GM12875 (cell line): ENCODE measurements around the gene LRRC55.

ENCODE experiments used
- H3K4me3 ChIP-seq: one replicate; pipeline ENCODE4 v1.5.1; 2011; ENCODE audit warnings: low read depth, low read length, control low read depth
- TF ChIP-seq, protein P1 (sequence below): IDR thresholded peaks from 2 replicates; pipeline ENCODE4 v1.5.1; 2011; ENCODE audit warnings: low read depth, mild to moderate bottlenecking, control low read depth, inconsistent platforms, low read length, moderate library complexity, borderline replicate concordance; ENCODE audit not compliant: insufficient read depth

Gene LRRC55

DNA sequence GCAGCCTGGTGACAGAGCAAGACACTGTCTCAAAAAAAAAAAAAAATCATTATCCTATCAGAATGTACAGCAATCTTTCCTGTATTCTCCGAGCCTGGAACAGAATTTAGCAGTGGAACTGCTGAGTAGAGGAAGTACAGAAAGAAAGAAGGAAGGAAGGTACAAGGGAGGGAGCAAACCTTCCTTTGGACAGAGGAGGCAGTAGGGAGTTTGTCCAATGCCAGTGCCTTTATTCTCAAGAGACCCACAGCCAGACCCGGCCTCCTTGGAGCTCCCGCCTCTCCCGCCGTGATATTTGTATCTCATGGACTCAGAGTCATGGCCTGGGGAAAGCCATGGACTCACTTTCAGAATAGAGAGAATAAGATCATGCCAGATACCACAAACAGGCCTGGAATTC lies 37.7 kb upstream of the LRRC55 start:
- TF ChIP-seq, protein P1, sequence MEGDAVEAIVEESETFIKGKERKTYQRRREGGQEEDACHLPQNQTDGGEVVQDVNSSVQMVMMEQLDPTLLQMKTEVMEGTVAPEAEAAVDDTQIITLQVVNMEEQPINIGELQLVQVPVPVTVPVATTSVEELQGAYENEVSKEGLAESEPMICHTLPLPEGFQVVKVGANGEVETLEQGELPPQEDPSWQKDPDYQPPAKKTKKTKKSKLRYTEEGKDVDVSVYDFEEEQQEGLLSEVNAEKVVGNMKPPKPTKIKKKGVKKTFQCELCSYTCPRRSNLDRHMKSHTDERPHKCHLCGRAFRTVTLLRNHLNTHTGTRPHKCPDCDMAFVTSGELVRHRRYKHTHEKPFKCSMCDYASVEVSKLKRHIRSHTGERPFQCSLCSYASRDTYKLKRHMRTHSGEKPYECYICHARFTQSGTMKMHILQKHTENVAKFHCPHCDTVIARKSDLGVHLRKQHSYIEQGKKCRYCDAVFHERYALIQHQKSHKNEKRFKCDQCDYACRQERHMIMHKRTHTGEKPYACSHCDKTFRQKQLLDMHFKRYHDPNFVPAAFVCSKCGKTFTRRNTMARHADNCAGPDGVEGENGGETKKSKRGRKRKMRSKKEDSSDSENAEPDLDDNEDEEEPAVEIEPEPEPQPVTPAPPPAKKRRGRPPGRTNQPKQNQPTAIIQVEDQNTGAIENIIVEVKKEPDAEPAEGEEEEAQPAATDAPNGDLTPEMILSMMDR, result no peak
- no peak overlapping the region for H3K4me3 ChIP-seq

DNA sequence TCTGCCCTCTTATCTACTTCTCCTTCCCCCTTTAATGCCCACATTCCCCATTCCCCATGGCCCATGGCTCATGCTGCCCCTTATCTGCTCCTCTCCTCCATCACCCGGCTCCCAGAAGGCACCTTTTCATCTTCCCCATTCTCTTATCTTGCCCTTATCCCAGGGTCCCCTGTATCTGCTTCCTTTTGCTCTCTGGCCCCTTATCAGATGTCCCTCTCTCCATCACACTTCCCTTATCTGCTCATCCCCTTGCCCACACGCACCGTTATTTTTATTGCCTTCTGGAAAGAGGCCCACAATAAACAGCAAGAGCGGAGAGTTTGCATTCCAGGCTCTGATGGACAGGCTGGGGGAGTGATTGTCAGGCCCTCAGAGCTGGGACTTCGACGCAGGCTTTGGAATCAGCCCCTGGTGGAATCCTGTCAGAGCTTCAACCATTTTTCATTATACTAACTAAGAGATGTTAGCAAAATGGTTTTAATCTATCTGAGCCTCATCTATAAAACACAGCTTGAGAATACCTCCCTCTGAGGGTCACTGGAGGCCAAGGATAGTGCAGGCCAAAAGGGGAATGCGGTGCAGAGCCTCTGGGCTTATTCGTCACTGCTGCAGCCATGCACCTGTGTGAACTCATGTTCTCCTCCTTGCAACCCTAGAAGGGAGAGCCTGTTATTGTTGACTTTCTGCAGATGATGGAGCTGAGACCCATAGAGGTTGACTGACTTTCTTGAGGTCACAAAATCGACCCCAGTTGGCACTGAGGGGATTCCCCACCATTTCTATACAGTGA lies 37.0 kb upstream of the LRRC55 start:
- TF ChIP-seq, protein P1, result no peak
- H3K4me3 ChIP-seq, result no peak overlapping the region

DNA sequence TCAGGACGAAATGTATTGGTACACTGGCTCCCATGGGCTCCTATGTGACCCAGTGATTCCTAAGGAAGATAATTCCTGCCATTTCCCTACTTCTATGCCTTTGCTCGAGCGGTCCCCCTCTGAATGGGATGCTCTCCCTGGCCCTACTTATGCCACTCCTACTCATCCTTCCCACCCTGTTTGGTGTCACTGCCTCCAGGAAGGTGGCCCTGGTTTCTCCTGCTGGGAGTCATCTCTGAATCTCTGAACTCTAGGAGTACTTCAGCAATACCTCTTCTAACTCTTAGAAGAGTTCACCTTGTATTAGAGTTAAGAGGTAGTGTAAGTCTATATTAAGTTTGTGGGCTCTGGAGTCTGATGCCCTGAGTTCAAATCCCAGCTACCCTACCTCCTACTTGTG lies 35.5 kb upstream of the LRRC55 start:
- TF ChIP-seq, protein P1, result no peak
- no peak overlapping the region for H3K4me3 ChIP-seq

DNA sequence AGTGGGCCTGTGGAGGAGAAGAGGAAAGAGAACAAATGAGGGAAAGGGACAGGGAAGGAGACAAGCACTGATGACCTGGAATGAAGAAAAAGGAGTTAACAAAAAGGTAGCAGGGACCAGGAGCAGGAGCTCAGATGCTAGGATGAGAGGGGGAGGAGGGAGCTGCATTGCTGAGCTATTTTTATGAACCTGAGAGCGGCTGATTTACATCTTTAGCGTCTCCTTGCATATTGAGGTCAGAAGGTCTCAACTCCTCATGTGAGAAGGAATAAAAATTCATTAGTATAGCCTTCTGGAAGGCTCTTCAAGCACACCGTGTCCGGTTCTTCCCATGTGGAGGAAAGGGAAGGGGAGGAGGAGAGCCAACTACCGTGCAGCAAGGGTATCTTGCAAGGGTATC lies 33.1 kb upstream of the LRRC55 start:
- TF ChIP-seq, protein P1, result no peak
- no peak overlapping the region for H3K4me3 ChIP-seq

DNA sequence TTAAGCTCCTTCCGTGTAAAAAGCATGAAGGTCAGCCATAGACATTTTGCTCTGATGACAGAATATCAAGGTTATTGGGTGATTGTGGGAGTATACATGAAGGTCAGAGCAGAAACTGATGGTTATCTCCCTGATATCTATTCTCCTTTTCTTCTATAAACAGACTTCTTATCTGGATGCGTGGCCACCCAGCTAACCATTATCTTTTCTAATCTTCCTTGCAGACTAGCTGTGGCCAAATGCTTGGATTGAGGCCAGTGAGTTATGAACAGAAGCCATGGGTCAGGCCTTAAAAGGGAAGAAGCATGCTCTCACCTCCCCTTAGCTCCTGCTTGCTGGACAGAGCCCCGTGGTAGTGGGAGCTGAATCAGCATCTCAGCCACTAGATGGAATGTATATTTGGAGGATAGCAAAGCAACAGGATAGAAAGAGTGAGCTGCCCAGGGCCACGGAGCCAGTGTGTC lies 31.3 kb upstream of the LRRC55 start:
- TF ChIP-seq, protein P1, result no peak
- H3K4me3 ChIP-seq, result no peak overlapping the region

DNA sequence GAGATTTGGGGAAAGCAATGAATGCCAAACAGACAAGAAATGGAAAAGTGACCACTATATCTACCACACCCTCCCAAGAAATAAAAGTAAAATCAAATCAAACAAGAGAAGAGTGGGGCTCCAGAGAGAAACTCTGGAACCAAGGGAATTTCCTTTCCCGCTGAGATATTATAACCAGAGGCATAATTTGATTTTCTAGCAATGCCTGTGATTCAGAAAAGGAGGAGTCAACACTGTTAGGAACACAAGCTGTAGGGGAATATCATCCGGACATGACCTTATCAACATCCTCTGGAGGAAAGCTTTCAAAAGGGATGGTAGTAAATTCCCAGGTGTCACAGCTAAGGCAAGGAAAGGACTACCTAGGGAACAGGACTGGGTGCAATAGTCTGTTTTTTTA lies 29.6 kb upstream of the LRRC55 start:
- no peak overlapping the region for H3K4me3 ChIP-seq
- TF ChIP-seq, protein P1, result no peak

DNA sequence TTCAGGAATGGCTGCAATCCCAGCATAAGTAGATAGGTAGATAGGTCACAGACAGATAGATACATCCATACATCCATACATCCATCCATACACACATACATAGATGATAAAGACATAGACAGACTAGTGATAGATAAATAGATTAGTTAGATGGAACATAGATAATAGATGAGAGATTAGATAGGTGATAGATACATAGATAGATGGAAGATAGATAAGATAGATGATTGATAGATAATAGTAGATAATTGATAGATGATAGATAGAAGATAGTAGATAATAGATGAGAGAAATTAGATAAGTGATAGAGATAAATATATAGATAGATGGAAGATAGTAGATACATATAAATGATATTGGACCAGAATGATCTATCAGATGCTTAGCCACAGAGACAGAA lies 28.3 kb upstream of the LRRC55 start:
- TF ChIP-seq, protein P1, result no peak
- no peak overlapping the region for H3K4me3 ChIP-seq
